Lung (tissue), 12 donors: Measurements from ENCODE around the gene CMIP. TPM values are rescaled to one million over a fixed set of nuclear protein-coding genes. Genes with fewer than 3 reads are reported as not detected.

Source experiments
- ATAC-seq: fragments of 200-7000 bp; cut with Tn5 transposase; one replicate; pipeline ENCODE4 v1.9.1; 2020; ENCODE audit warnings: moderate number of reproducible peaks; ENCODE audit not compliant: insufficient read depth, low FRiP score
- DNase-seq, 3 donors: peaks; one replicate each; pipeline ENCODE4 v3.0.0-alpha.2; 2013 to 2017
- H3K27ac ChIP-seq, 2 donors: one replicate each; pipeline ENCODE4 v1.5.1; 2013; ENCODE audit warnings: mild to moderate bottlenecking in 2 of 2, moderate library complexity in 2 of 2, control low read depth in 1 of 2, inconsistent platforms in 1 of 2, low read depth in 1 of 2, low read length in 1 of 2
- H3K27me3 ChIP-seq, 3 donors: one replicate each; pipeline ENCODE4 v1.5.1; 2013; ENCODE audit warnings: low read length in 2 of 3; ENCODE audit not compliant: control insufficient read depth in 3 of 3, insufficient read depth in 3 of 3
- H3K36me3 ChIP-seq, 4 donors: one replicate each; pipeline ENCODE4 v1.5.1; 2013; ENCODE audit warnings: low read length in 4 of 4, mild to moderate bottlenecking in 1 of 4, moderate library complexity in 1 of 4; ENCODE audit not compliant: control insufficient read depth in 4 of 4, insufficient read depth in 4 of 4
- H3K4me1 ChIP-seq, 5 donors: one replicate each; pipeline ENCODE4 v1.5.1; 2013; ENCODE audit warnings: low read length in 5 of 5, mild to moderate bottlenecking in 2 of 5, moderate library complexity in 1 of 5; ENCODE audit not compliant: control insufficient read depth in 5 of 5, insufficient read depth in 5 of 5
- H3K4me3 ChIP-seq: one replicate; pipeline ENCODE4 v1.5.1; 2013; ENCODE audit warnings: mild to moderate bottlenecking, control low read depth, moderate library complexity
- H3K9ac ChIP-seq, 2 donors: one replicate each; pipeline ENCODE4 v1.5.1; 2013; ENCODE audit warnings: low read length in 2 of 2, control low read depth in 1 of 2; ENCODE audit not compliant: insufficient read depth in 1 of 2
- H3K9me3 ChIP-seq, 4 donors: one replicate each; pipeline ENCODE4 v1.5.1; 2013; ENCODE audit warnings: low read length in 3 of 4, mild to moderate bottlenecking in 1 of 4, moderate library complexity in 1 of 4; ENCODE audit not compliant: control insufficient read depth in 4 of 4, insufficient read depth in 3 of 4
- CTCF ChIP-seq: IDR thresholded peaks from 2 replicates; pipeline ENCODE4 v1.5.1; 2012; ENCODE audit warnings: mild to moderate bottlenecking; ENCODE audit errors: control extremely low read depth, extremely low read depth
- WGBS, 2 donors: extraction: QIAGEN DNeasy Blood & Tissue Kit; methylation state at CpG; one replicate each; pipeline ENCODE4 v1.1.7; 2013; 5-methylcytosine and 5-hydroxymethylcytosine counted together
- polyA plus RNA-seq, 2 donors: library from polyadenylated mRNA; stranded (reverse); fragments of 200-250 nt; gene quantifications; one replicate each; pipeline ENCODE4 v1.2.1, GENCODE V29; 2013
- total RNA-seq, 2 donors: library from RNA; depleted of rRNA in 1 of 2; stranded (reverse); fragments of >200 nt in 1 of 2; gene quantifications; one replicate each; pipeline ENCODE4 v1.2.1, GENCODE V29; 2014 to 2021
- donor health status: control.
- donor health status: control.
- donor health status: Bipolar disorder and iron deficiency.
- donor health status: healthy.
- donor health status: DM: yes; HTN: yes; CAD: no.

Gene CMIP
- total and polyA plus RNA-seq, 4 donors, result 11.8 to 80.5 (median 48.6) TPM

DNA sequence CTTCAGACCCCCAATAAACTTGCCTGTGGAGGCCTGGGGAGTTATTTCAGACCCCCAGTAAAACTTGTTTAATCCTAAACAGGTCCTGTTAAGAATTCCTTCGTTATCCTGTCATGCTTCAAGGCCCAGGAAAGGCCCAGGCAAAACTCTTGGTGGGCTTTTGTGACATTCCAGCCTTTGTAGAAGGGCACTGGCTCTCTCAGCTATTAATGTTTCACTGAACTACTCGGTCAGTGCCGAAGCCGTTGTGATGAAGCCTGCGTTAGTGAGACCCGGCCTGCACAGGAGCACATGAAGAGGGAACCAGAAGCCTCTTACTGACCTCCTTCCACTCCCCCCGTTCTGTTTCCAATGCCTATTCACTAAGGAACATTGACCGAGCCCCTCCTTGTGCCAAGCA, 287.0 kb downstream of the CMIP start:
- ATAC-seq (no peak), DNase-seq (peak in 1 of 3 donors; percentile 43)
- Histone ChIP-seq H3K9ac (no peak overlapping the region), H3K9me3 (no peaks in the 10 kb centered on the region), H3K4me1 (peaks cover 0 to 10% (median 5%) of the 10 kb centered on the region in 5 donors), H3K4me3 (no peak overlapping the region), H3K27me3 (no peaks in the 10 kb centered on the region), H3K36me3 (no peaks in the 10 kb centered on the region), H3K27ac (no peak overlapping the region)
- 87 to 90% methylated on average over 8 of the region's 8 CpGs for whole genome bisulfite sequencing, 2 donors
- TF ChIP-seq CTCF, result no peak

DNA sequence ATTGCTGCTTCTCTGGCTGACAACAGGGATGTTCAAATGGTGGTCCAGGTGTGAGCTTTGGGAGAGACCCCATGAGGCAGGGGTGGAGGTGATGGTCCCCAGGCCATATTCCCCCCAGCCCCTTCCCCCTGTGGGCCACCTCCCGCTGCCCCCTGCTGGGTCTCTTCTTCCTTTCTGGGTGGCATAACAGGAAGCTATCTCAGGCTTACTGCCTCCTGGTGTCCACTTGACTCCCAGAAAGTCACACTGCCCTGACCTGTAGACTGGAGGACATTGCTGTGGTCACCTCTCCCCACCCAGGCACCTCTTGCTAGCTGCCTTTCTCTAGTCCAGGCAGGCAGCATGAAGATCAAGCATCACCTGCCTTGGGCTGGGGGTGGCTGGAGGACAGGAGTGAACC, 288.1 kb downstream of the CMIP start:
- DNase-seq (no peak), ATAC-seq (no peak)
- Histone ChIP-seq H3K27ac (no peak overlapping the region), H3K4me3 (no peak overlapping the region), H3K9ac (no peak overlapping the region), H3K4me1 (peaks cover 0 to 10% (median 5%) of the 10 kb centered on the region in 5 donors), H3K36me3 (no peaks in the 10 kb centered on the region), H3K9me3 (no peaks in the 10 kb centered on the region), H3K27me3 (no peaks in the 10 kb centered on the region)
- no peak for TF ChIP-seq CTCF
- 40 to 94% methylated on average over 1 of the region's 1 CpG for WGBS, 2 donors

DNA sequence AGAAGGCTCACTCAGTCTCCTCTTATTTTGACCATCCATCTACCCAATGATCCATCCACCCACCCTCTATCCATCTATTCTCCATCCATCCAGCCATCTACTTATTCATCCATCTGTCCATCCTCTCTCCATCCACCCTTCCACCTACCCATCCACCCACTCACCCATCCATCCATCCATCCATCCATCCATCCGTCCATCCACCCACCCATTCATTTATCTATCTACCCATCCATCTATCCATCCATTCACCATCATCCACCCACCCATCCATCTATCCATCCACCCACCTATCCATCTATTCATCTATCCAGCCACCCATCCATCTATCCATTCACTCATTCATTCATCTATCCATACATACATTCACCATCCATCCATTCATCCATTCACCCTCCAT, 288.7 kb downstream of the CMIP start:
- ATAC-seq (no peak), DNase-seq (no peak)
- Histone ChIP-seq H3K27me3 (no peaks in the 10 kb centered on the region), H3K27ac (no peak overlapping the region), H3K36me3 (no peaks in the 10 kb centered on the region), H3K9ac (no peak overlapping the region), H3K4me1 (peaks cover 0 to 14% (median 5%) of the 10 kb centered on the region in 5 donors), H3K9me3 (no peaks in the 10 kb centered on the region), H3K4me3 (no peak overlapping the region)
- TF ChIP-seq CTCF, result no peak
- 89 to 91% methylated on average over 1 of the region's 1 CpG for WGBS, 2 donors

GRCh38 chr16:81734632-81735434, 290.2 kb downstream of the CMIP start:
- H3K9me3 ChIP-seq, result no peaks in the 10 kb centered on the region
- 94 to 98% methylated on average over 6 of the region's 6 CpGs for WGBS, 2 donors

More at GRCh38 chr16:81734632-81735434, 290.2 kb downstream of the CMIP start:
- H3K36me3 ChIP-seq, result no peaks in the 10 kb centered on the region
- H3K27me3 ChIP-seq, result no peaks in the 10 kb centered on the region
- H3K4me1 ChIP-seq, result peaks cover 0 to 14% (median 5%) of the 10 kb centered on the region in 5 donors
- ATAC-seq, result no peak
- DNase-seq, result no peak
- H3K4me3 ChIP-seq, result no peak overlapping the region
- no peak overlapping the region for H3K9ac ChIP-seq
- H3K27ac ChIP-seq, result no peak overlapping the region
- TF ChIP-seq CTCF, result no peak
